HEK293 (cell line): Measurements from ENCODE around the gene FAM221B.
A peak's percentile ranks its signal among the peaks of the same experiment; 100 is the strongest.

ENCODE experiments used
- CTCF ChIA-PET: fragments of 350-600 bp; formaldehyde crosslinking; extraction: SDS; loops from one replicate; lab custom pipeline; 2021; ENCODE audit warnings: antibody characterized with exemption; lab: Yijun Ruan, JAX
- POLR2A ChIA-PET: fragments of 300-600 bp; formaldehyde crosslinking; extraction: SDS; loops from one replicate; lab custom pipeline; 2020; ENCODE audit warnings: antibody characterized with exemption, inconsistent platforms; lab: Yijun Ruan, JAX
- H3K27ac ChIP-seq: fragments of 200-500 bp; sonication (Bioruptor generic); 2 replicates; pipeline ENCODE4 v1.5.1; 2014; ENCODE audit warnings: low read depth, low read length, control low read depth, inconsistent platforms; ENCODE audit errors: extremely low read depth
- H3K36me3 ChIP-seq, 2 experiments: fragments of 200-500 bp in 1 of 2; sonication (Bioruptor generic) in 1 of 2; 1 replicate in 1 of 2; 2 replicates in 1 of 2; pipeline ENCODE4 v1.5.1; 2014 to 2017; ENCODE audit warnings: inconsistent platforms in 2 of 2, low read length in 2 of 2; ENCODE audit not compliant: control insufficient read depth in 2 of 2, insufficient read depth in 1 of 2
- H3K4me1 ChIP-seq: fragments of 200-500 bp; sonication (Bioruptor generic); 2 replicates; pipeline ENCODE4 v1.5.1; 2014; ENCODE audit warnings: mild to moderate bottlenecking, low read length, inconsistent platforms; ENCODE audit not compliant: control insufficient read depth, insufficient read depth
- H3K4me3 ChIP-seq: 2 replicates; pipeline ENCODE4 v1.5.1; 2011; ENCODE audit warnings: low read depth, mild to moderate bottlenecking, control low read depth, low read length, moderate library complexity
- H3K9me3 ChIP-seq: fragments of 200-500 bp; sonication (Bioruptor generic); 2 replicates; pipeline ENCODE4 v1.5.1; 2014; ENCODE audit warnings: low read depth, low read length, inconsistent platforms; ENCODE audit not compliant: control insufficient read depth, insufficient read depth
- EGR2 ChIP-seq: fragments of 450-650 bp; formaldehyde crosslinking; IDR thresholded peaks from 2 replicates; pipeline ENCODE4 v1.5.1; 2016; ENCODE audit warnings: low read depth, missing biosample characterization, missing genetic modification characterization
- GLI4 ChIP-seq: fragments of 450-650 bp; formaldehyde crosslinking; IDR thresholded peaks from 2 replicates; pipeline ENCODE4 v1.5.1; 2016; ENCODE audit warnings: missing biosample characterization, missing genetic modification characterization
- HOXD13 ChIP-seq: sonication (generic); formaldehyde crosslinking; IDR thresholded peaks from 2 replicates; pipeline ENCODE4 v1.8.0; 2022; ENCODE audit warnings: missing genetic modification reagents, borderline replicate concordance
- KLF7 ChIP-seq: fragments of 450-650 bp; formaldehyde crosslinking; IDR thresholded peaks from 2 replicates; pipeline ENCODE4 v1.5.1; 2016; ENCODE audit warnings: missing biosample characterization, missing genetic modification characterization, borderline replicate concordance
- MEIS1 ChIP-seq: sonication (generic); formaldehyde crosslinking; IDR thresholded peaks from 2 replicates; pipeline ENCODE4 v1.8.1; 2022; ENCODE audit warnings: missing genetic modification reagents, mild to moderate bottlenecking, borderline replicate concordance
- OSR2 ChIP-seq: fragments of 450-650 bp; formaldehyde crosslinking; IDR thresholded peaks from 2 replicates; pipeline ENCODE4 v1.5.1; 2016; ENCODE audit warnings: missing biosample characterization, missing genetic modification characterization
- SALL2 ChIP-seq: fragments of 450-650 bp; formaldehyde crosslinking; IDR thresholded peaks from 2 replicates; pipeline ENCODE4 v1.5.0; 2017; ENCODE audit warnings: missing biosample characterization, mild to moderate bottlenecking, missing genetic modification characterization, borderline replicate concordance
- ZFP69B ChIP-seq: fragments of 450-650 bp; formaldehyde crosslinking; IDR thresholded peaks from 2 replicates; pipeline ENCODE4 v1.5.1; 2016; ENCODE audit warnings: missing biosample characterization, missing genetic modification characterization
- ZNF112 ChIP-seq: fragments of 450-650 bp; formaldehyde crosslinking; IDR thresholded peaks from 2 replicates; pipeline ENCODE4 v1.5.0; 2017; ENCODE audit warnings: missing biosample characterization, missing genetic modification characterization
- ZNF132 ChIP-seq: fragments of 450-650 bp; formaldehyde crosslinking; IDR thresholded peaks from 2 replicates; pipeline ENCODE4 v1.5.1; 2017; ENCODE audit warnings: missing biosample characterization, missing genetic modification characterization, borderline replicate concordance
- ZNF146 ChIP-seq: fragments of 450-650 bp; formaldehyde crosslinking; IDR thresholded peaks from 2 replicates; pipeline ENCODE4 v1.5.1; 2016; ENCODE audit warnings: missing biosample characterization, missing genetic modification characterization
- ZNF266 ChIP-seq: fragments of 450-650 bp; formaldehyde crosslinking; IDR thresholded peaks from 2 replicates; pipeline ENCODE4 v1.5.1; 2016; ENCODE audit warnings: missing biosample characterization, missing genetic modification characterization, low read depth
- ZNF560 ChIP-seq: fragments of 450-650 bp; formaldehyde crosslinking; IDR thresholded peaks from 2 replicates; pipeline ENCODE4 v1.5.1; 2017; ENCODE audit warnings: missing biosample characterization, missing genetic modification characterization, borderline replicate concordance
- ZNF624 ChIP-seq: fragments of 450-650 bp; formaldehyde crosslinking; IDR thresholded peaks from 2 replicates; pipeline ENCODE4 v1.5.1; 2017; ENCODE audit warnings: missing biosample characterization, missing genetic modification characterization
- ZNF629 ChIP-seq: fragments of 450-650 bp; formaldehyde crosslinking; IDR thresholded peaks from 2 replicates; pipeline ENCODE4 v1.5.1; 2017; ENCODE audit warnings: missing biosample characterization, missing genetic modification characterization
- ZNF660 ChIP-seq: fragments of 450-650 bp; IDR thresholded peaks from 2 replicates; pipeline ENCODE4 v1.5.1; 2018; ENCODE audit warnings: missing biosample characterization, mild to moderate bottlenecking, missing genetic modification characterization
- ZNF677 ChIP-seq: fragments of 450-650 bp; IDR thresholded peaks from 2 replicates; pipeline ENCODE4 v1.5.0; 2018; ENCODE audit warnings: missing biosample characterization, mild to moderate bottlenecking, missing genetic modification characterization, moderate library complexity
- ZNF707 ChIP-seq: fragments of 450-650 bp; formaldehyde crosslinking; IDR thresholded peaks from 2 replicates; pipeline ENCODE4 v1.5.1; 2016; ENCODE audit warnings: missing biosample characterization, missing genetic modification characterization
- TF ChIP-seq, protein P1 (sequence below): fragments of 450-650 bp; formaldehyde crosslinking; IDR thresholded peaks from 2 replicates; pipeline ENCODE4 v1.5.1; 2016; ENCODE audit warnings: missing biosample characterization, missing genetic modification characterization
- TF ChIP-seq, protein P2 (sequence below): fragments of 450-650 bp; formaldehyde crosslinking; conservative IDR thresholded peaks from 2 replicates; pipeline ENCODE4 v1.5.1; 2016; ENCODE audit warnings: low read depth, missing biosample characterization, missing genetic modification characterization

The FAM221B gene

DNA sequence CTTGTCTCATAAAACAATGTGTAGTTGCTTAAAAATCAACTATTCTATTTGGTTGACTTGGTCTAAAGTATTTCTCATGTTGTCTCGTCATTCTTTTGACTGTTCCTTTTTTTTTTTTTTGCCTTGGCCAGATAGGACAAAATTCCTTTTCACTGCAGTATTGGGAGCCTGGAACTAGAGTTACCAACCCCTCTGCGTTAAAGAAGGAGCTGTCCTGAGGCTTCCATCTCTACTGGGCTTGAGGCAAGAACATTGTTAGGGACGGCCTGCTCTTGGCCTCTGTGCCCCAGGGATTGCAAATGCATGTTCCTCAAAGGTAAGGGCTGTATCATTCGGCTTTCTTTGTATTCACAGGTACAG lies 38.5 kb downstream of the FAM221B start:
- no peak overlapping the region for H3K27ac ChIP-seq
- no peak for TF ChIP-seq ZNF707 (tag by site-specific recombination)
- no peak for TF ChIP-seq ZNF112 (tag by site-specific recombination)
- no peak for TF ChIP-seq ZNF624 (tag by site-specific recombination)
- no peak for TF ChIP-seq ZNF560 (tag by site-specific recombination)
- no peak for TF ChIP-seq MEIS1 (CRISPR knock-in tag)
- no peak for TF ChIP-seq OSR2 (tag by site-specific recombination)
- TF ChIP-seq EGR2 (tag by site-specific recombination), result no peak
- TF ChIP-seq, protein P1, sequence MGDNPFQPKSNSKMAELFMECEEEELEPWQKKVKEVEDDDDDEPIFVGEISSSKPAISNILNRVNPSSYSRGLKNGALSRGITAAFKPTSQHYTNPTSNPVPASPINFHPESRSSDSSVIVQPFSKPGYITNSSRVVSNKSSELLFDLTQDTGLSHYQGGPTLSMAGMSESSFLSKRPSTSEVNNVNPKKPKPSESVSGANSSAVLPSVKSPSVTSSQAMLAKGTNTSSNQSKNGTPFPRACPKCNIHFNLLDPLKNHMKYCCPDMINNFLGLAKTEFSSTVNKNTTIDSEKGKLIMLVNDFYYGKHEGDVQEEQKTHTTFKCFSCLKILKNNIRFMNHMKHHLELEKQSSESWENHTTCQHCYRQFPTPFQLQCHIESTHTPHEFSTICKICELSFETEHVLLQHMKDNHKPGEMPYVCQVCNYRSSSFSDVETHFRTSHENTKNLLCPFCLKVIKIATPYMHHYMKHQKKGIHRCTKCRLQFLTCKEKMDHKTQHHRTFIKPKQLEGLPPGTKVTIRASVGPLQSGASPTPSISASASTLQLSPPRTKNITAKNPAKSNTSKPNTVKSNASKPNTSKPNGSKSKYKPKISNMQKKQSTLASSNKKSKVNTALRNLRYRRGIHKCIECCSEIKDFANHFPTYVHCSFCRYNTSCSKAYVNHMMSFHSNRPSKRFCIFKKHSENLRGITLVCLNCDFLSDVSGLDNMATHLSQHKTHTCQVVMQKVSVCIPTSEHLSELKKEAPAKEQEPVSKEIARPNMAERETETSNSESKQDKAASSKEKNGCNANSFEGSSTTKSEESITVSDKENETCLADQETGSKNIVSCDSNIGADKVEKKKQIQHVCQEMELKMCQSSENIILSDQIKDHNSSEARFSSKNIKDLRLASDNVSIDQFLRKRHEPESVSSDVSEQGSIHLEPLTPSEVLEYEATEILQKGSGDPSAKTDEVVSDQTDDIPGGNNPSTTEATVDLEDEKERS (tag by site-specific recombination), result no peak
- TF ChIP-seq ZNF660, result no peak
- TF ChIP-seq, protein P2, sequence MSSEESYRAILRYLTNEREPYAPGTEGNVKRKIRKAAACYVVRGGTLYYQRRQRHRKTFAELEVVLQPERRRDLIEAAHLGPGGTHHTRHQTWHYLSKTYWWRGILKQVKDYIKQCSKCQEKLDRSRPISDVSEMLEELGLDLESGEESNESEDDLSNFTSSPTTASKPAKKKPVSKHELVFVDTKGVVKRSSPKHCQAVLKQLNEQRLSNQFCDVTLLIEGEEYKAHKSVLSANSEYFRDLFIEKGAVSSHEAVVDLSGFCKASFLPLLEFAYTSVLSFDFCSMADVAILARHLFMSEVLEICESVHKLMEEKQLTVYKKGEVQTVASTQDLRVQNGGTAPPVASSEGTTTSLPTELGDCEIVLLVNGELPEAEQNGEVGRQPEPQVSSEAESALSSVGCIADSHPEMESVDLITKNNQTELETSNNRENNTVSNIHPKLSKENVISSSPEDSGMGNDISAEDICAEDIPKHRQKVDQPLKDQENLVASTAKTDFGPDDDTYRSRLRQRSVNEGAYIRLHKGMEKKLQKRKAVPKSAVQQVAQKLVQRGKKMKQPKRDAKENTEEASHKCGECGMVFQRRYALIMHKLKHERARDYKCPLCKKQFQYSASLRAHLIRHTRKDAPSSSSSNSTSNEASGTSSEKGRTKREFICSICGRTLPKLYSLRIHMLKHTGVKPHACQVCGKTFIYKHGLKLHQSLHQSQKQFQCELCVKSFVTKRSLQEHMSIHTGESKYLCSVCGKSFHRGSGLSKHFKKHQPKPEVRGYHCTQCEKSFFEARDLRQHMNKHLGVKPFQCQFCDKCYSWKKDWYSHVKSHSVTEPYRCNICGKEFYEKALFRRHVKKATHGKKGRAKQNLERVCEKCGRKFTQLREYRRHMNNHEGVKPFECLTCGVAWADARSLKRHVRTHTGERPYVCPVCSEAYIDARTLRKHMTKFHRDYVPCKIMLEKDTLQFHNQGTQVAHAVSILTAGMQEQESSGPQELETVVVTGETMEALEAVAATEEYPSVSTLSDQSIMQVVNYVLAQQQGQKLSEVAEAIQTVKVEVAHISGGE (tag by site-specific recombination), result no peak
- TF ChIP-seq HOXD13 (CRISPR knock-in tag), result no peak
- H3K4me3 ChIP-seq, result no peak overlapping the region
- peaks cover 0 to 13% of the 10 kb centered on the region in 2 experiments; a peak in 2 of 3 replicates for H3K36me3 ChIP-seq
- no peaks in the 10 kb centered on the region for H3K4me1 ChIP-seq
- ChIA-PET CTCF (interaction anchor here (0.5 to 4.7 kb wide), 55 partner anchors 8 to 696 kb away, joined by 3 to 120 read pairs (median 6); partner anchors contain the start of genes FAM221B, HINT2, HRCT1 and SPAG8), POLR2A (interaction anchor here (0.7 to 1.4 kb wide), 3 partner anchors 24 to 116 kb away, joined by 3 to 11 read pairs (median 5); partner anchors contain the start of genes HINT2 and HRCT1)
- H3K9me3 ChIP-seq, result no peaks in the 10 kb centered on the region

- POLR2A ChIA-PET, result interaction anchor here (1.4 kb wide), 1 partner anchor 25 kb away, joined by 11 read pairs; the partner anchor contains the start of gene HINT2
- no peaks in the 10 kb centered on the region for H3K9me3 ChIP-seq
- no peak overlapping the region for H3K4me3 ChIP-seq
- CTCF ChIA-PET, result interaction anchor here (0.5 to 4.7 kb wide), 47 partner anchors 8 to 696 kb away, joined by 3 to 120 read pairs (median 6); partner anchors contain the start of genes FAM221B, HINT2, HRCT1 and SPAG8
- H3K27ac ChIP-seq, result no peak overlapping the region
- no peaks in the 10 kb centered on the region for H3K4me1 ChIP-seq
- peaks cover 0 to 13% of the 10 kb centered on the region in 2 experiments; a peak in 2 of 3 replicates for H3K36me3 ChIP-seq
- TF ChIP-seq ZNF677 (tag by site-specific recombination) (no peak), ZNF132 (tag by site-specific recombination) (no peak), ZFP69B (tag by site-specific recombination) (no peak), GLI4 (tag by site-specific recombination) (no peak)
Observed at GRCh38 chr9:35789541-35789940, 39.0 kb downstream of the FAM221B start.

- peaks cover 4 to 16% of the 10 kb centered on the region in 2 experiments; a peak in 2 of 3 replicates for H3K36me3 ChIP-seq
- ChIA-PET POLR2A (no interaction called here), CTCF (no interaction called here)
- no peak overlapping the region for H3K4me3 ChIP-seq
- no peaks in the 10 kb centered on the region for H3K4me1 ChIP-seq
- TF ChIP-seq ZNF266 (tag by site-specific recombination) (no peak), SALL2 (tag by site-specific recombination) (no peak), KLF7 (tag by site-specific recombination) (no peak), ZNF146 (tag by site-specific recombination) (peak; percentile 82), ZNF629 (no peak)
- no peak overlapping the region for H3K27ac ChIP-seq
- H3K9me3 ChIP-seq, result no peaks in the 10 kb centered on the region
Observed at GRCh38 chr9:35783418-35783817, 45.1 kb downstream of the FAM221B start.
